Measurements from ENCODE around the gene MKI67.

Gene MKI67

DNA sequence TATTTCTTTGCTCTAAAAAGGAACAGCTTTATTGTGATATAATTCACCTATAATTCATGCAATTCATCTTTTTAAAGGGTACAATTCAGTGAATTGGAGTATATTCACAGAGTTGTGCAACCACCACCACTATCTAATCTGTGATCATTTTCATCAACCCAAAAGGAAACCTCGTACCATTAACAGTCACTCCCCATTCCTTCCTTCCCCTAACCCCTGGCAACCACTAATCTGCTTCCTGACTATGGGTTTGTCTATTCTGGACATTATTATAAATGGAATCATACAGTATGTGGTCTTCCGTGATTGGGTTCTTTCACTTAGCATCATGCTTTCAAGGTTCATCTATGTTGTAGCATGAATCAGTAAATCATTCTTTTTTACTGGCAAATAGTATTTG, 52.3 kb downstream of the MKI67 start:
- in situ Hi-C loops (cut with HindIII; ENCODE audit: low sequenced_read_pairs), result no loop called here
- no peak overlapping the region for H3K4me3 ChIP-seq (ENCODE audit: low read depth, low read length)
- DNase-seq (ENCODE audit: low read depth, low spot score), result no peak
- TF ChIP-seq, protein P1, sequence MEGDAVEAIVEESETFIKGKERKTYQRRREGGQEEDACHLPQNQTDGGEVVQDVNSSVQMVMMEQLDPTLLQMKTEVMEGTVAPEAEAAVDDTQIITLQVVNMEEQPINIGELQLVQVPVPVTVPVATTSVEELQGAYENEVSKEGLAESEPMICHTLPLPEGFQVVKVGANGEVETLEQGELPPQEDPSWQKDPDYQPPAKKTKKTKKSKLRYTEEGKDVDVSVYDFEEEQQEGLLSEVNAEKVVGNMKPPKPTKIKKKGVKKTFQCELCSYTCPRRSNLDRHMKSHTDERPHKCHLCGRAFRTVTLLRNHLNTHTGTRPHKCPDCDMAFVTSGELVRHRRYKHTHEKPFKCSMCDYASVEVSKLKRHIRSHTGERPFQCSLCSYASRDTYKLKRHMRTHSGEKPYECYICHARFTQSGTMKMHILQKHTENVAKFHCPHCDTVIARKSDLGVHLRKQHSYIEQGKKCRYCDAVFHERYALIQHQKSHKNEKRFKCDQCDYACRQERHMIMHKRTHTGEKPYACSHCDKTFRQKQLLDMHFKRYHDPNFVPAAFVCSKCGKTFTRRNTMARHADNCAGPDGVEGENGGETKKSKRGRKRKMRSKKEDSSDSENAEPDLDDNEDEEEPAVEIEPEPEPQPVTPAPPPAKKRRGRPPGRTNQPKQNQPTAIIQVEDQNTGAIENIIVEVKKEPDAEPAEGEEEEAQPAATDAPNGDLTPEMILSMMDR (IDR thresholded peaks at IDR 0.05; ENCODE audit: low read depth, low read length), result no peak

DNA sequence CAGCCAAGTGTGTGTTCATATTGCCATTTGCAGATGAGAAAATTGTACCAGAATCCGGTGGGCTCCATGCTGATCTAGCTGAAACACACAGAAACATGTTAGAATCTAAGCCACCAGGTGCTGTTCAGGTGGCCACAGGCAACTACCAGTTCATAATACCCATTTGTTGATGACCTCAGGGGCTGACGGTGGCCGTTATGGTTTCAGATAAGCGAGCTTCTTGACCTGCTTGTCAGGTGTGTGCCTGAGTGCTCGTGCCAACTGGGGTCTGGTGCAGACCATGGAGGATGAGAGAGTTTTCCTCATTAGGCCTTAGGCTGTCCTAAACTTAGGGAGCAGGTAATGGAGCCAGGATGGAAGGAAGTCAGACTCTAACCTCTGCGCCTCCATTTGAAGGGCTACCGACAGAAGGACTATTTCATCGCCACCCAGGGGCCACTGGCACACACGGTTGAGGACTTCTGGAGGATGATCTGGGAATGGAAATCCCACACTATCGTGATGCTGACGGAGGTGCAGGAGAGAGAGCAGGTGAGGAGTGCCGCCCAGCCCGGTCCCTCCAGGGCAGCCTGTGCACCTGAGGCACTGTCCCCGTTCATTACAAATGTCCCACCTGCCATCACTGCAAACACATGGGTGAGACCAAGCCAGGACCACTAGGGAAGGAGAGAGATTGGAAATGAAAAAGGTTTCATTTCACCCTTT, 53.1 kb downstream of the MKI67 start:
- TF ChIP-seq, protein P1 (IDR thresholded peaks at IDR 0.05; ENCODE audit: low read depth, low read length), result no peak
- in situ Hi-C loops (cut with HindIII; ENCODE audit: low sequenced_read_pairs), result no loop called here
- DNase-seq (ENCODE audit: low read depth, low spot score), result no peak
- H3K4me3 ChIP-seq (ENCODE audit: low read depth, low read length), result no peak overlapping the region

DNA sequence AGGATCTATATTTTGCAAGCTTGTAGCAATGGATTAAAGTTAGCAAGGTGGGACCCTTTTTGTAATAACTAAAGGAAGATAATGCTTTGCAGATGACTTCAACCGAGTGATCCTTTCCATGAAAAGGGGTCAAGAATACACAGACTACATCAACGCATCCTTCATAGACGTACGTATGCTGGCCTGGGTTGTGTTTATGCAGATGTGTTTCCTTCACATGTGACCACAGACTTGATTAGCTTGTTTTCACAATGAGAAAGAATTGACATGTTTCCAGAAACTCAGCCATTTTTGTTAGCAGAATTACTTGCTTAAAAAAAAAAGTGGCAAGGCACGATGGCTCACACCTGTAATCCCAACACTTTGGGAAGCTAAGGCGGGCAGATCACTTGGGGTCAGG, 54.2 kb downstream of the MKI67 start:
- DNase-seq (ENCODE audit: low read depth, low spot score), result no peak
- TF ChIP-seq, protein P1 (IDR thresholded peaks at IDR 0.05; ENCODE audit: low read depth, low read length), result no peak
- no peak overlapping the region for H3K4me3 ChIP-seq (ENCODE audit: low read depth, low read length)
- in situ Hi-C loops (cut with HindIII; ENCODE audit: low sequenced_read_pairs), result no loop called here

DNA sequence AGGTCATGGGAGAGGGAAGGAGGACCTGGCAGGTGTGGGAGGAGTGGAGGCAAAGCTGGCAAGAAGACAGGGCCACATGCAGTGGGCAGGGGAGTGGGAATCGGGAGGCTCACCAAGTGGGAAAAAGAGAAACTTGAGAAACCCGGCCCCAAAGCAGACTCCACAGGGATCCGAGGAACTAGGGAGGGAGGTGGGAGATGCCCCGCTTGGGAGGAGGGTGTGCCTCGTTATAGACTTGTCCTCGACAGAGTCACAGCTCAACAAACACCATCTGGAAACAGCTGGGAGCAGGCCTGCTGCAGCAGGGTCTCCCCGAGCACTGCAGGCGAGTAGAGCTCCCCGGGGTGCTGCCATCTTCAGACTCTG, 54.8 kb downstream of the MKI67 start:
- DNase-seq (ENCODE audit: low read depth, low spot score), result no peak
- no peak overlapping the region for H3K4me3 ChIP-seq (ENCODE audit: low read depth, low read length)
- TF ChIP-seq, protein P1 (IDR thresholded peaks at IDR 0.05; ENCODE audit: low read depth, low read length), result no peak
- in situ Hi-C loops (cut with HindIII; ENCODE audit: low sequenced_read_pairs), result no loop called here

DNA sequence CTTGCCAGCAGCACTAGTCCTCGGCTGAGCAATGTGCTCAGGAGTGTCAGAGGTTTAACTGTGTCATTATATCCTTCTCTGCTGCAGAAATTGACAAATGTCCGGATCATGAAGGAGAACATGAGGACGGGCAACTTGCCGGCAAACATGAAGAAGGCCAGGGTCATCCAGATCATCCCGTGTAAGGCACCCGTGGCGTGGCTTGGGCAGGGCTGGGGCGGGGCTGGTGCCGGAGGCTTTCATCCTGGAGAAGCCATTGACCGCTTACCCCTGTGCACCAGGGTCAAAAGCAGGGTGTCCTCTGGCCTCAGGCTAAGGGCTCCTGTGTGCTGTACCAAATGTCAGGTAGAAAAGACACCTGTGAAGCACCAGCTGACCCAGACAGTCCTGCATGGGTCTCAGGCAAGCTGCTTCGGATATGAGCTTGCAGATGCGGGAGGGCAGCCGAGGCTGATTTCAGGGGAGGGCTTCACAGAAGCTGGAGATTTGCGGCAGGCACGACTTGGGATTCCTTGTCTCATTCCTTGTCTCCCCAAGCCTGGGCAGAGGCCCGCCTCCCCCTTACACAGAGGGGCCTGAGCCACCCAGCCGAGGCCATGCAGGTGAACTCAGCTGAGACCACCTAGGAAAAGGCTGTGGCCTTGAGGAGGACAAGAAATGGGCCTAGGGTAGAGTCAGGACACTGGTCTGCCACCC, 55.4 kb downstream of the MKI67 start:
- TF ChIP-seq, protein P1 (IDR thresholded peaks at IDR 0.05; ENCODE audit: low read depth, low read length), result no peak
- in situ Hi-C loops (cut with HindIII; ENCODE audit: low sequenced_read_pairs), result no loop called here
- H3K4me3 ChIP-seq (ENCODE audit: low read depth, low read length), result no peak overlapping the region
- no peak for DNase-seq (ENCODE audit: low read depth, low spot score)

DNA sequence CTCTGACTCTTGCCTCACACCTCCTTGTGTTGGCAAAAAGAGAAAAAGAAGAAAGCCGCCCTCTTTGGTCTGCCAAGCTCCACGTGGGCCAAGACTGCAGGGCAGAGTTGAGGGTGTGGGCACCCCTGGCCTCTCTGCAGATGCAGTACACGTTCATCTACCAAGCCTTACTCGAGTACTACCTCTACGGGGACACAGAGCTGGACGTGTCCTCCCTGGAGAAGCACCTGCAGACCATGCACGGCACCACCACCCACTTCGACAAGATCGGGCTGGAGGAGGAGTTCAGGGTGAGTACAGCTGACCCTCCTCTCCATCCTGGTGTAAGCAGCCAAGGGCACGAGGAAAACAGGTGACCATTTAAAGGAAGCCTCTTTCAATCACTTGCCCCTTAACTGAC, 56.1 kb downstream of the MKI67 start:
- TF ChIP-seq, protein P1 (IDR thresholded peaks at IDR 0.05; ENCODE audit: low read depth, low read length), result no peak
- in situ Hi-C loops (cut with HindIII; ENCODE audit: low sequenced_read_pairs), result no loop called here
- DNase-seq (ENCODE audit: low read depth, low spot score), result no peak
- H3K4me3 ChIP-seq (ENCODE audit: low read depth, low read length), result no peak overlapping the region
